ENCODE data around the gene ABAT. TPM values are rescaled to one million over a fixed set of nuclear protein-coding genes. Genes with fewer than 3 reads are reported as not detected.

Gene ABAT
- total RNA-seq, 1 experiment from 2014 or later, result 7.3 TPM

DNA sequence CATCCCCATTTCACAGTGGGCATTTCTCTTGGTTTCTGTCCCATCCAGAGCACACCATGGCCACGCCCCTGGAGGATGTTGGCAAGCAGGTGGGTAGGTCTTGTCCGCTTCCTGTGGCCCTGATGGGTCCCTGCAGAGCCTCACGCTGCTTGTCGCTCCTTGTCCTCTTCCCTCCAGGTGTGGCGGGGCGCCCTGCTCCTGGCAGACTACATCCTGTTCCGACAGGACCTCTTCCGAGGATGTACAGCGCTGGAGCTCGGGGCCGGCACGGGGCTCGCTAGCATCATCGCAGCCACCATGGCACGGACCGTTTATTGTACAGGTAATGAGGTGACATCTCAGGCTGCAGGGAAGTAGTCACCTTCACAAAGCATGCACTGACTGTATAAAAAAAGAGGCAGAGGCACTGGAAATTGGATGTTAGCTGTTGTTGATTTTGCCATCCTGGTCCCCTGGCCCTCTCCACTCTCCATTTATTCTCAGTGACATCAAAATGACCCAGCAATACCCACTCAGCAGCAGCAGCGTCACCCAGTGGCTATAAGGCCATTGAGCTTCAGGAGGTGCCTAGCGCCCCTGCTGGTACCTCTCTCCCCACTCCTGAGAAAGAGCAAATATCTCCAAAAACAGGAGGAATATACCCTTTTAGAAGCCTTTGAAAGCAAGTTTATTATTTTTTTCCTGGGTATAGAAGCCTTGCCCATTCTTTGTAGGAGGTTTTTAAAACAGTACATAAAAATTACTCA lies 39.3 kb upstream of the ABAT start:
- H3K9ac ChIP-seq (ENCODE audit: extremely low read depth, insufficient read length, low read length), result no peak overlapping the region
- Mint-ChIP-seq H3K4me3 (peak overlapping the region in 1 of 2 experiments; percentile 44; a peak in 1 of 5 replicates), H3K4me1 (no peaks in the 10 kb centered on the region), H3K9me3 (no peaks in the 10 kb centered on the region), H3K27ac (peak overlapping the region; percentile 67 to 90 (median 82); a peak in 5 of 7 replicates), H3K36me3 (ENCODE audit: insufficient read depth in 1 of 3, low read depth in 3 of 3) (peaks cover 40 to 82% (median 75%) of the 10 kb centered on the region in 3 experiments), H3K27me3 (ENCODE audit: low read depth) (no peaks in the 10 kb centered on the region)
- H2AK5ac ChIP-seq (ENCODE audit: insufficient read length, low read length), result no peak overlapping the region
- no peak overlapping the region for H2BK12ac ChIP-seq (ENCODE audit: insufficient read length, low read depth, low read length)
- no peak overlapping the region for H4K8ac ChIP-seq (replicated peaks; ENCODE audit: insufficient read length, low read depth, low read length)
- no peak overlapping the region for H2AFZ ChIP-seq (ENCODE audit: low read length)
- no peak overlapping the region for H3K56ac ChIP-seq (ENCODE audit: insufficient read length, low read depth, low read length)
- H3K27ac ChIP-seq (ENCODE audit: insufficient read length, low read depth, low read length), result no peak overlapping the region
- no peak overlapping the region for H2BK15ac ChIP-seq (ENCODE audit: low read depth, low read length)
- no peak overlapping the region for H3K4ac ChIP-seq (ENCODE audit: low read depth, low read length)
- H3K79me1 ChIP-seq (ENCODE audit: insufficient read depth, low read depth, low read length, poor library complexity, severe bottlenecking), result no peaks in the 10 kb centered on the region
- H4K5ac ChIP-seq (ENCODE audit: insufficient read length, low read depth, low read length), result no peak overlapping the region
- no peaks in the 10 kb centered on the region for H3K27me3 ChIP-seq (ENCODE audit: insufficient read depth, low read length)
- TF ChIP-seq, protein P1, sequence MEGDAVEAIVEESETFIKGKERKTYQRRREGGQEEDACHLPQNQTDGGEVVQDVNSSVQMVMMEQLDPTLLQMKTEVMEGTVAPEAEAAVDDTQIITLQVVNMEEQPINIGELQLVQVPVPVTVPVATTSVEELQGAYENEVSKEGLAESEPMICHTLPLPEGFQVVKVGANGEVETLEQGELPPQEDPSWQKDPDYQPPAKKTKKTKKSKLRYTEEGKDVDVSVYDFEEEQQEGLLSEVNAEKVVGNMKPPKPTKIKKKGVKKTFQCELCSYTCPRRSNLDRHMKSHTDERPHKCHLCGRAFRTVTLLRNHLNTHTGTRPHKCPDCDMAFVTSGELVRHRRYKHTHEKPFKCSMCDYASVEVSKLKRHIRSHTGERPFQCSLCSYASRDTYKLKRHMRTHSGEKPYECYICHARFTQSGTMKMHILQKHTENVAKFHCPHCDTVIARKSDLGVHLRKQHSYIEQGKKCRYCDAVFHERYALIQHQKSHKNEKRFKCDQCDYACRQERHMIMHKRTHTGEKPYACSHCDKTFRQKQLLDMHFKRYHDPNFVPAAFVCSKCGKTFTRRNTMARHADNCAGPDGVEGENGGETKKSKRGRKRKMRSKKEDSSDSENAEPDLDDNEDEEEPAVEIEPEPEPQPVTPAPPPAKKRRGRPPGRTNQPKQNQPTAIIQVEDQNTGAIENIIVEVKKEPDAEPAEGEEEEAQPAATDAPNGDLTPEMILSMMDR (conservative IDR thresholded peaks at IDR 0.05), result peak; percentile 97
- no peaks in the 10 kb centered on the region for H4K20me1 ChIP-seq (ENCODE audit: control insufficient read depth, insufficient read depth, insufficient read length)
- H3K14ac ChIP-seq (ENCODE audit: insufficient read depth, low read length), result no peak overlapping the region
- H2BK120ac ChIP-seq (ENCODE audit: low read depth, low read length, poor library complexity, severe bottlenecking), result no peak overlapping the region
- no peak overlapping the region for H4K91ac ChIP-seq (ENCODE audit: insufficient read length, low read depth, low read length)
- H2BK20ac ChIP-seq (ENCODE audit: low read depth, low read length, poor library complexity, severe bottlenecking), result no peak overlapping the region
- H3T11ph ChIP-seq (ENCODE audit: low read length), result no peak overlapping the region
- no peaks in the 10 kb centered on the region for H3K9me3 ChIP-seq (ENCODE audit: control insufficient read depth, low read depth, low read length)
- no peak overlapping the region for H3K23ac ChIP-seq (ENCODE audit: insufficient read length, low read depth, low read length)
- no peaks in the 10 kb centered on the region for H3K79me2 ChIP-seq (ENCODE audit: insufficient read depth, low read length)
- H2BK5ac ChIP-seq (ENCODE audit: insufficient read length, low read length), result no peak overlapping the region
- H3K4me1 ChIP-seq (ENCODE audit: insufficient read depth, low read length), result no peaks in the 10 kb centered on the region
- H3K18ac ChIP-seq (ENCODE audit: insufficient read length, low read depth, low read length), result no peak overlapping the region
- WGBS (ENCODE audit: extremely low coverage, insufficient read length, low lambda C conversion rate), result no CpG with 5 or more reads among the region's 18 CpGs
- no peak overlapping the region for H3K4me2 ChIP-seq (ENCODE audit: insufficient read depth, insufficient read length, low read length)
- DNase-seq, result peak; percentile 74
- H3K23me2 ChIP-seq (ENCODE audit: insufficient read length, low read depth, low read length, poor library complexity, severe bottlenecking), result no peaks in the 10 kb centered on the region
